HG02623 (cell line): ENCODE measurements around the gene PTPRC.

Source experiments
- ATAC-seq: cut with Tn5 transposase; IDR thresholded peaks from one replicate; pipeline ENCODE4 v1.9.1; 2021; ENCODE audit warnings: moderate library complexity; ENCODE audit not compliant: unreplicated experiment

The PTPRC gene

DNA sequence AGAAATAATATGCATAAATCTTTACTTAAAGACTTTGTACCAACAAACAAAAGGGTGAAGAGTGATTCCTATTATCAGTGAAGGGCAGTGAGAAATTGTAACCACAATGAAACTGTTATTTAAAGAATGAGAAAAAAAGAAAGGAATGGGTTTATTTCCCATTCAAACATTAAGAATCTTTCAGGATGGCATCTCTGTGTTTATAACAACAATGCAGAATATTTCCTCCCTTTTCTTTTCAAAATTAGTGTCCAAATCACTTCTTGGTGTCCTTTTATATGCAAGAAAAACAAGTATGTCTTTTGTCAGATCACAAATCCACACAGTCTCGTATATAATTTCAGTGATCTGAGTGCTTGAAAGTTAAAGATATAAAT is 61.2 kb downstream of the PTPRC start:
- ATAC-seq, result no peak

DNA sequence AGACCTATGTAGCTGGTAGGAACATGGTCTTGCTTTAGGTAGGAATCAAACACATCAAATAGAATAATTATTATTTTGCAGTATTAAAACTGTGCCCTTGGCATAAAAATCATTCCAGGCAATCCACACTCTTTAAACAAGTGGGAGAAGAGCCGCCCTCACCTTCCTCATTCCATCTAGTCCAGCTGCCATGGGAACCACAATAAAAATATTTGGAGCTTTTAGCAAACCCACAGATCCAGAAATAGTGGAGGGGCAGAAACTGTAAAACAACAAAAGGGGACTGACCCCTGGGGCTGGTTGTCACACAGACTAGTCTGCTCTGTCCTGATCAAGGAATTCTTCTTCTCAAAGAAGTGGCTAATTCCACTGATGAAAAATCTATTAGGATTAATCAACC is 61.6 kb downstream of the PTPRC start:
- ATAC-seq, result no peak

GRCh38 chr1:198701250-198701649 is 62.4 kb downstream of the PTPRC start:
- ATAC-seq, result no peak

DNA sequence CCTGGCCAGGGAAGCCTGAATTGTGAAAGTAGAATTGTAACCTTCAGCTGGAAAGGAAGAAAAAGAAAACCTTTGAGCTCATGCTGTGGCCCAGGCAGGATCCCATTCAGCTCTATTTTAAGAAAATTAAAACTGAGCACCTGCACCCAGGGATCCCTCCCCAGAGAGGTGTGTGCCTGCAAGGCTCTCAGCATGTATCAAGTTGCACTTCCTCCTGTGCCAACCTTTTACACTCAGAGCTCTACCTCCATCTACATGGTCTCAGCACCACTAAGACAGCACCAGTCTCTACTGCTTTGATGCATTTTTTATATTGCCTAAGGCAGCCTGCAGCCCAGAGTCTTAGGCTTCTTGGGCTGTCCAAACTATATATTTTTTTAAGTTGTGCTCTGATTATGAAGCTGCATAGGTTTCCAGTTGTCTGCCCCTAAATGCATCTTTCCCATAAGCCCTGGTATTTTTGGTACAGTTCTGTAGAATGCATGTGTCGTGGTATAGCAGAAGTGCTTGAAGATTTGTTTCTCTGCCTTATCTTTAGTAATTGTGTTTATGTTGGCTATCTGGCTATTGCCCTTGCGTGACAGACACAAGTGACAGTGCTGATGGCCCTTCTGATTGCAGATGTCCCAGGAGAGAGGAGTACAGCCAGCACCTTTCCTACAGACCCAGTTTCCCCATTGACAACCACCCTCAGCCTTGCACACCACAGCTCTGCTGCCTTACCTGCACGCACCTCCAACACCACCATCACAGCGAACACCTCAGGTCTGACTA is 63.1 kb downstream of the PTPRC start:
- ATAC-seq, result no peak

- ATAC-seq, result no peak
These were observed 70.1 kb downstream of the PTPRC start for GRCh38 chr1:198708761-198709525.

DNA sequence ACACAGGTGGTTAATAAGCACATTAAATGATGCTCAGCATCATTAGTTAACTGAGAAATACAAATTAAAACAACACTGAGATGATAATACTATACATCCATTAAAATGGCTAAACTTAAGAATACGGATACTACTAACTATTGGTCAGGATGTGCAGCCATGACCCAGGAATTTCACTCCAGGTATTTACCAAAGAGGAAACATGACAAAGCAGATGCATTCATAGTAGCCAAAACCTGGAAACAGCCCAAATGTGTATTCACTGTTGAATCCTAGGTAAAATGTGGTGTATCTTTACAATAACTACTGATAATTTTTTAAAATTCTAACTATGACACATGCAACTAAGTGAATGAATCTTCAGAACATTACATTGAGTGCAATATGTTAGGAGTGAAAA is 73.0 kb downstream of the PTPRC start:
- no peak for ATAC-seq

DNA sequence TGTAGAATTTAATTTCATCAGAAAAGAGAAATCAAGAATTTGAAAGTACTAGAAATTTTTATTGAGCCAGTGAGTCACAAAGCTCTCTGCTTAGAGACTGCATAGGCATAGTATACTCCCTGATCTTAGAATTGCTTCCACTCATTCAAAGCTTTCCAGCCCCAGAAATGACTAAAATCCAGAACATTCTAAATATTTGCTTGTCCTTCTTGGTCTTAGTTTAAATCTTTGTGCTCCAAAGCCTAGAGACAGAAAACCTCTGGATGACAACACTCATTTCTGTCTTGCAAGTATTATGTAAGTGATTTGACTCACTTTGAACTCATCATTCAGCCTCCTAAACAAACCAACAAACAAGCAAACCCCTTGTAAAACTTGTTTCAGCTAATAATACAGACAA is 74.2 kb downstream of the PTPRC start:
- ATAC-seq, result no peak

DNA sequence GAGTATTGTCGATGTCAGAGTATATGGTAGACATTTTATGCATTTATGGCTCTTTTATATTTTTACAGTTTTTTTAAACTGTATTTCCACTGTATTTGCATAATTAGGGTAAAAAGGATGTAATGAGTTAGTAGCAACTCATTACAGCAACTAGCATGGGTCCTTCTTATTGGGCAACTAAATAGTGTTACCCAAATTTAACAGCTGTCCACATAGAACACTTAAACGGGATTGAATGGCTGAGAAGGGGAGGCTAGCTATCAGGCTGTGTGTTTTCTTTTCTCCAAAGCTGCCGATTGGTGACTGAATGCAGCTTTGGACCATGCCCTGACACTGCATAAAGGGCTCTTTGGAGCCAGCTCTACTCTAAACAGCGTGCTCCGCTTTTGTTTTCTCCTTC is 75.4 kb downstream of the PTPRC start:
- no peak for ATAC-seq

DNA sequence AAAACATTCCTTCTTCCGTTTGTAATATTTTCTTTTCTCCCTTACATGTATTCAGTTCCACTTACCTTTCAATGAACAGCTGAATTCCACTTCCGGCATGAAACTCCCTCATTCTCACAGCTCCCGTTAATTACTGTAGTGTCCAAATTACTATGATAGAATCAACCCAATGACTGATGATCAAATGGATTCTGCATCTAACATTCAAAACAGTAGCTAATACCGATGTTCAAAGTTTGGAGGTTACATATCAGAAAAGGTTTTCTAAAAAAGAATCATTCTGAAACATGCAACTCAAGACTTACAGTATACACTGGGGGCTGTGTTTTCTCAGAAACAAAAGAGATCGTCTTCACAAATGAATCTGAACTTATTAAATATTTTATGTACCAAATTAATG is 77.2 kb downstream of the PTPRC start:
- ATAC-seq, result no peak

GRCh38 chr1:198717510-198717909 is 78.7 kb downstream of the PTPRC start:
- no peak for ATAC-seq

DNA sequence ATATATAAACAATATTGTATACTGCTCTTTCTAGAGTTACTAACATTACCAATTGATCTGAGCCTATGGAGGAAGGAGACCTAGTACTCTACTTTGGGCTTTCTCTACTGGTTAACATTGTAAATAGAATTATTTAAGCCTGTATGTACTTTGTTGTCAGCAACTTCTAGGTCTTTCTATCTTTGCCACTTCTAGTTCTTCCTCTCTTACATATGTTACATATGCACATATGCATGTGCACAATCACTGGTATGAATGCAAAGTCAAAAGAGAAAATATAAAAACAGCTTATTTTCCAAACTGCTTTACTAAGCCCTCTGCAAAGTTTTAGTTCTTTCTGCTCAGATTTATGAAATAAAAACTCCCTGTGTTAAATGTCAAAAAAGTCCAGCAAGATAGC is 84.3 kb downstream of the PTPRC start:
- ATAC-seq, result no peak

DNA sequence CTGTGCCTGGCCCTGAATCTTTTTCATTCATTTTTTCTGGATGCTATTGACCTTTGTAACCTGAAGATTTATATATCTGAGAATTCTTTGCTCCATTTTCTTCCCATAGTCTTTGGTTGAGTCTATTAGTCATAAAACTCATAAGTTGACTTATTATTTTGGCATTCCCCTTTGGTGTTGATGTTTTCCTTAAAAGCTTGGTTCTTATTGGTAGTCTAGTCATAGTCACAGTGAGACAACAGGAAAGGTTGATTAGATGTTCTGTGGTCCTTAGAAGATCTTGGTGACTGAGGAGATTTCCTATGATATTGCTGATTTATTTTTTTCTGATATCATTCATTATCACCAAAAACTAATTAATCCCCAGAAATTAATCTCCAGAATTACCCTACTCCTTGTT is 86.2 kb downstream of the PTPRC start:
- no peak for ATAC-seq

DNA sequence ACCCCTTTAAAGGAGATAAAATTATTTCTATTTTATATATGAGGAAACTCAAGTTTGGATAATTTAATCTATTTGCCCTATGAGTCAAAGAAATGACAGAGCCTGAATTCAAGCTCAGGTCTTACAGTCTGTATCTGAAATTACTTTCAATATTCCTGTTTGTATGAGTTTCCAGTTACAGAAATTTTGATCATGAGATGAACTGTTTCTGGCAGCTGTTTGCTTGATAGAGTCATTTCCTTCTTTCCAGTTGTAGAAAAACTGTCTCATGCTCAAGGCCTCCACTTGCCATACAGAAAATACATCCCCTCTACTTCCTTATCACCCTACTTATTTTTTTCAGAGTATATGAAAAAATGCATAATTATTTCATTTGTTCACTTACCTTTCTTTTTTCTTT is 87.6 kb downstream of the PTPRC start:
- no peak for ATAC-seq

DNA sequence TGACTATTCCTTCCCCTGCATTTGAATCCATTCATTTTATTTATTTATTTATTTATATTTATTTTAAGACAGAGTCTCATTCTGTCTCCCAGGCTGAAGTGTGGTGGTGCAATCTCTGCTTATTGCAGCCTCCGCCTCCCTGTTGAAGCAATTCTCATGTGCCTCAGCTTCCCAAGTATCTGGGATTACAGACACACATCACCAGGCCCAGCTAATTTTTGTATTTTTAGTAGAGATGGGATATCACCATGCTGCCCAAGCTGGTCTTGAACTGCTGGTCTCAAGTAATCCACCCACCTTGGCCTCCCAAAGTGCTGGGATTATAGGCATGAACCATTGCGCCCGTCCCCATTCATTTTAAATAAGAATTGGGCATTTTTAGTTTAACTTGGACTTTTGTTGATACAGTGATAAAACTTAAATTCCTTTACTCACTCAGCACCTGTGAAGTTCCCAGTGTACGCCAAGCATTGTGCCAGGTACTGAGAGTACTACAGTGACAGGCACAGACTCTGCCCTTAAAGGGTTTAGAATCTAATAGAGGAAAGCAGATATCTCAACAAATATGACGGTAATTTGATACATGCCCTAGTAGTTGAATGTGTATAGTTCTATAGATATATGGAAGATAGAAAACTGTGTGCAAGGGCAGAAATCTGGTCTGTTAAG is 90.5 kb downstream of the PTPRC start:
- ATAC-seq, result no peak

- ATAC-seq, result no peak
These were observed 92.1 kb downstream of the PTPRC start for GRCh38 chr1:198730952-198731351.

DNA sequence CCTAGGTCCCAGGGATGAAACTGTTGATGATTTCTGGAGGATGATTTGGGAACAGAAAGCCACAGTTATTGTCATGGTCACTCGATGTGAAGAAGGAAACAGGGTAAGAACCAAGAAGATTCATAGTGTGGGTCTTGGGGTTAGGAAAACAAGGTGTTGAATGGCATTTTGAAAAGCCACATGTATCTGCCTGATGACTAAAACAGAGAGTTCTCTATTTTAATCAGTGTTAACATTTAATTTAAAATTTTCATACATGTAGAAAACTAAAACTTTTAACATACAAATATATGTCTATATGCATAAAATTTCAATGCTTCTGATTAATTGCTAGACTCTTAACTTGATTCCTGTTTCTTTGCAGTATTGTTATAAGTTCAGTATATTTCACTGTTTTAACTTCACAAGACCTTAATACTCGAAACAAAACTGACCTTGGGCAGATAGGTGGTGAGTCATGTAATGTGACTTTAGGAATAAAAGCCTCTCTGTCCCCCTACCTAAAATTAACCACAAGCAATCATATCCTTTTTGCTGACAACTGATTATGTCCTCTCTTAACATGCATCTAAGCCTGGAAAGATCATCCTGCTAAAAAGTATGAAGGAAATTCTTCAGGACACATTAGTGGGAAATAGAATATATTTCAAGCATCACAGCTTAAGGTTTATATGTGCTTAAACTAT is 95.6 kb downstream of the PTPRC start:
- ATAC-seq, result peak; percentile 84

GRCh38 chr1:198741744-198742143 is 102.9 kb downstream of the PTPRC start:
- ATAC-seq, result no peak

DNA sequence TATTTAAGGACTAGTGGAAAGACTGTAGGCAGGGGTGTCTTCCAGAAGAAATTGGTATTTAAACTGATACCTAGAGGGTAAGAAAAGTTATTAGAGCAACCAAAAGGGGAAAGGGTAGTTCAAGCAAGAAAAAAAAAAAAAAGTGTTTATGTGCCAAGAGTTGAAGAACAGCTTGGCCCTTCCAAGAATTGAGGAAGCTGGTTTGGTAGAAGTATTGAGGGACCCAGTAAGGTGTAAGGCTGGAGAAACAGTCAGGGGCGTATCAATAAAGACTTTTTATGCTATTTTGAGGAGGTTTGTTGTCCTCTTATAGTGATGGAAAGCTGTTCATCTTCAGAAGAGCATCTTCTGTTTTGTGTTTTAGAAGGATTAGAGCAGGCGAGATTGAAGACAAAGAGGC is 108.3 kb downstream of the PTPRC start:
- no peak for ATAC-seq

- ATAC-seq, result no peak
These were observed 110.4 kb downstream of the PTPRC start for GRCh38 chr1:198749279-198749678.

GRCh38 chr1:198750081-198750480 is 111.2 kb downstream of the PTPRC start:
- no peak for ATAC-seq

GRCh38 chr1:198751741-198752140 is 112.9 kb downstream of the PTPRC start:
- ATAC-seq, result no peak
